GM23248 (cell line): Measurements from ENCODE around the gene CFAP97D2. TPM values are rescaled to one million over a fixed set of nuclear protein-coding genes. Genes with fewer than 3 reads are reported as not detected.
A peak's percentile ranks its signal among the peaks of the same experiment; 100 is the strongest.

ENCODE experiments used
- DNase-seq: peaks from one replicate; pipeline ENCODE4 v3.0.0-alpha.2; 2015
- H2AFZ ChIP-seq: fragments of 200-600 bp; sonication (generic); 2 replicates; pipeline ENCODE4 v1.6.1; 2016; ENCODE audit warnings: antibody characterized with exemption
- H3F3A ChIP-seq: fragments of 200-600 bp; sonication (generic); 2 replicates; pipeline ENCODE4 v1.6.1; 2016; ENCODE audit warnings: mild to moderate bottlenecking, antibody characterized with exemption, mixed run types; ENCODE audit not compliant: insufficient read depth
- H3K27ac ChIP-seq: fragments of 200-600 bp; sonication (generic); 2 replicates; pipeline ENCODE4 v1.5.1; 2016; ENCODE audit warnings: mild to moderate bottlenecking
- H3K27me3 ChIP-seq: fragments of 200-600 bp; sonication (generic); replicated peaks from 2 replicates; pipeline ENCODE4 v1.6.1; 2016; ENCODE audit warnings: mild to moderate bottlenecking; ENCODE audit not compliant: insufficient read depth
- H3K36me3 ChIP-seq: fragments of 200-600 bp; sonication (generic); 2 replicates; pipeline ENCODE4 v1.6.1; 2016; ENCODE audit warnings: low read depth, mild to moderate bottlenecking
- H3K4me1 ChIP-seq: fragments of 200-600 bp; sonication (generic); 2 replicates; pipeline ENCODE4 v1.6.1; 2016; ENCODE audit warnings: mild to moderate bottlenecking; ENCODE audit not compliant: insufficient read depth
- H3K4me2 ChIP-seq: fragments of 200-600 bp; sonication (generic); one replicate; pipeline ENCODE4 v1.6.1; 2016; ENCODE audit warnings: mild to moderate bottlenecking; ENCODE audit not compliant: unreplicated experiment
- H3K4me3 ChIP-seq: fragments of 200-600 bp; sonication (generic); 2 replicates; pipeline ENCODE4 v1.5.1; 2016; ENCODE audit warnings: mild to moderate bottlenecking
- H3K79me2 ChIP-seq: fragments of 200-600 bp; sonication (generic); 2 replicates; pipeline ENCODE4 v1.6.1; 2016; ENCODE audit warnings: mild to moderate bottlenecking; ENCODE audit not compliant: insufficient read depth
- H3K9ac ChIP-seq: fragments of 200-600 bp; sonication (generic); 2 replicates; pipeline ENCODE4 v1.6.1; 2016; ENCODE audit warnings: mild to moderate bottlenecking
- H3K9me2 ChIP-seq: fragments of 200-600 bp; sonication (generic); 2 replicates; pipeline ENCODE4 v1.6.1; 2016; ENCODE audit warnings: mixed run types, mild to moderate bottlenecking, moderate library complexity; ENCODE audit not compliant: insufficient read depth
- H3K9me3 ChIP-seq: fragments of 200-600 bp; sonication (generic); one replicate; pipeline ENCODE4 v1.6.1; 2017; ENCODE audit warnings: low read depth
- H4K20me1 ChIP-seq: fragments of 200-600 bp; sonication (generic); 2 replicates; pipeline ENCODE4 v1.6.0; 2016; ENCODE audit not compliant: insufficient read depth
- EZH2 ChIP-seq: fragments of 200-600 bp; sonication (generic); IDR thresholded peaks from 2 replicates; pipeline ENCODE4 v1.6.1; 2018; ENCODE audit warnings: antibody characterized with exemption, mild to moderate bottlenecking; ENCODE audit not compliant: insufficient read depth, poor library complexity, severe bottlenecking
- EZH2phosphoT487 ChIP-seq: fragments of 200-600 bp; sonication (generic); IDR thresholded peaks from 2 replicates; pipeline ENCODE4 v1.6.1; 2018; ENCODE audit warnings: antibody characterized with exemption, moderate library complexity, mild to moderate bottlenecking, low read depth; ENCODE audit not compliant: insufficient read depth
- WGBS, 2 experiments: methylation state at CpG; one replicate each; pipeline ENCODE4 v1.1.6; 2015 to 2017; ENCODE audit warnings: low lambda C conversion rate in 2 of 2, low coverage in 1 of 2; ENCODE audit errors: missing lambda C conversion rate in 2 of 2; 5-methylcytosine and 5-hydroxymethylcytosine counted together
- in situ Hi-C: fragments of 300-500 bp; cut with MboI; formaldehyde crosslinking; loops from 2 replicates; pipeline ENCODE4 v1.15.0; 2020
- polyA plus RNA-seq: library from polyadenylated mRNA; unstranded; fragments of >200 nt; fragmentation: Nextera tagmentation; extraction: Ambion mirVana; gene quantifications from 2 replicates; pipeline ENCODE4 v1.2.1, GENCODE V29; 2016
- total RNA-seq: library from RNA; depleted of rRNA; stranded (reverse); fragments of >200 nt; shearing (Covaris generic); gene quantifications from 2 replicates; pipeline ENCODE4 v1.2.3, GENCODE V29; 2014

The CFAP97D2 gene
- total and polyA plus RNA-seq, 2 experiments from 2014 or later: not detected

- H3K4me1 ChIP-seq: peaks cover 11% of the 10 kb centered on the region
- no peaks in the 10 kb centered on the region for H4K20me1 ChIP-seq
- in situ Hi-C loops: no loop called here
- H3K4me2 ChIP-seq: no peak overlapping the region
- no peak overlapping the region for H3K27ac ChIP-seq
- 0 out of 2 replicates have a peak overlapping the region, but pooled peaks have one; percentile 38 for H2AFZ ChIP-seq
- no peaks in the 10 kb centered on the region for H3K27me3 ChIP-seq
- no peaks in the 10 kb centered on the region for H3K9me3 ChIP-seq
- peaks cover 24% of the 10 kb centered on the region for H3K79me2 ChIP-seq
- H3K9me2 ChIP-seq: no peaks in the 10 kb centered on the region
- H3K36me3 ChIP-seq: no peaks in the 10 kb centered on the region
- H3F3A ChIP-seq: peaks cover 29% of the 10 kb centered on the region
- WGBS, 2 experiments: 37 to 40% methylated on average over 21 of the region's 21 CpGs
- no peak overlapping the region for H3K4me3 ChIP-seq
- H3K9ac ChIP-seq: no peak overlapping the region
- peak; percentile 18 for DNase-seq
- TF ChIP-seq EZH2: no peak
- TF ChIP-seq EZH2phosphoT487: no peak
Observed at GRCh38 chr13:114134111-114134943, 44.7 kb upstream of the CFAP97D2 start.

- Histone ChIP-seq H3K9me3 (no peaks in the 10 kb centered on the region), H4K20me1 (no peaks in the 10 kb centered on the region), H3K36me3 (no peaks in the 10 kb centered on the region), H3F3A (peaks cover 21% of the 10 kb centered on the region), H3K9ac (no peak overlapping the region), H3K27ac (no peak overlapping the region), H3K79me2 (peaks cover 17% of the 10 kb centered on the region), H3K4me3 (no peak overlapping the region), H3K9me2 (no peaks in the 10 kb centered on the region), H3K4me2 (no peak overlapping the region), H3K4me1 (peaks cover 3% of the 10 kb centered on the region), H2AFZ (0 out of 2 replicates have a peak overlapping the region, but pooled peaks have one; percentile 38), H3K27me3 (no peaks in the 10 kb centered on the region)
- in situ Hi-C loops: no loop called here
- no peak for DNase-seq
- WGBS, 2 experiments: 53 to 54% methylated on average over 12 of the region's 12 CpGs
- TF ChIP-seq EZH2: no peak
- no peak for TF ChIP-seq EZH2phosphoT487
Observed at GRCh38 chr13:114134944-114135610, 44.0 kb upstream of the CFAP97D2 start.

GRCh38 chr13:114135731-114136171 lies 43.3 kb upstream of the CFAP97D2 start:
- no peak for TF ChIP-seq EZH2phosphoT487
- no peak for TF ChIP-seq EZH2
- WGBS, 2 experiments: 93 to 94% methylated on average over 15 of the region's 15 CpGs
- in situ Hi-C loops: no loop called here

GRCh38 chr13:114136576-114136975 lies 42.5 kb upstream of the CFAP97D2 start:
- 86 to 87% methylated on average over 7 of the region's 7 CpGs for WGBS, 2 experiments
- in situ Hi-C loops: no loop called here
- DNase-seq: no peak

More at GRCh38 chr13:114135731-114136171, 43.3 kb upstream of the CFAP97D2 start:
- Histone ChIP-seq H3K9ac (no peak overlapping the region), H3K4me3 (no peak overlapping the region), H3K4me2 (no peak overlapping the region), H3K36me3 (no peaks in the 10 kb centered on the region), H3K4me1 (no peaks in the 10 kb centered on the region), H3K27me3 (no peaks in the 10 kb centered on the region), H3K79me2 (peaks cover 10% of the 10 kb centered on the region), H4K20me1 (no peaks in the 10 kb centered on the region), H3K9me3 (no peaks in the 10 kb centered on the region), H2AFZ (no peak overlapping the region), H3F3A (peaks cover 14% of the 10 kb centered on the region), H3K27ac (no peak overlapping the region), H3K9me2 (no peaks in the 10 kb centered on the region)
- DNase-seq: no peak

More at GRCh38 chr13:114136576-114136975, 42.5 kb upstream of the CFAP97D2 start:
- Histone ChIP-seq H3K27ac (no peak overlapping the region), H3K9me3 (no peaks in the 10 kb centered on the region), H3K4me1 (no peaks in the 10 kb centered on the region), H3K79me2 (peaks cover 6% of the 10 kb centered on the region; the same call in 1 of the 2 replicates), H3K9ac (no peak overlapping the region), H3K27me3 (no peaks in the 10 kb centered on the region), H3K4me2 (no peak overlapping the region), H3K36me3 (no peaks in the 10 kb centered on the region), H2AFZ (no peak overlapping the region), H3K9me2 (no peaks in the 10 kb centered on the region), H4K20me1 (no peaks in the 10 kb centered on the region), H3K4me3 (no peak overlapping the region), H3F3A (peaks cover 13% of the 10 kb centered on the region)
- TF ChIP-seq EZH2phosphoT487 (no peak), EZH2 (no peak)
